Measurements from ENCODE around the gene RPH3AL. TPM values are rescaled to one million over a fixed set of nuclear protein-coding genes. Genes with fewer than 3 reads are reported as not detected.

RPH3AL gene
- total and polyA plus RNA-seq, 2 of the 8 experiments (the other 6 are each of a cell fraction or from before 2014, with no cell fraction given), result 5.6 to 5.8 TPM

- TF ChIP-seq KDM1A (IDR thresholded peaks at IDR 0.05; ENCODE audit: borderline replicate concordance, low read length), result no peak
- TF ChIP-seq CTBP2 (IDR thresholded peaks at IDR 0.05; ENCODE audit: borderline replicate concordance, insufficient read depth, insufficient read length, low read length), result no peak
- no peak for TF ChIP-seq PHF8 (conservative IDR thresholded peaks at IDR 0.05; ENCODE audit: low read depth, low read length)
- TF ChIP-seq SAP30 (IDR thresholded peaks at IDR 0.05; ENCODE audit: insufficient read depth, insufficient replicate concordance, low read length), result no peak
- TF ChIP-seq KDM4A (IDR thresholded peaks at IDR 0.05; ENCODE audit: low read depth, low read length, severe bottlenecking), result no peak
- TF ChIP-seq CBX8 (IDR thresholded peaks at IDR 0.05; ENCODE audit: borderline replicate concordance, low read depth, low read length), result no peak
- no peak for TF ChIP-seq NRF1 (IDR thresholded peaks at IDR 0.05; ENCODE audit: low read depth, low read length)
Measured at GRCh38 chr17:329784-330420, 22.7 kb downstream of the RPH3AL start (continued).

Data from H1 (cell line).